GM12892 (cell line): ENCODE data around the gene LIN37.

ENCODE experiments used
- POLR2A ChIP-seq: IDR thresholded peaks from 2 replicates; pipeline ENCODE4 v1.6.1; 2011; ENCODE audit warnings: low read depth, low read length, control low read depth
- POLR2AphosphoS5 ChIP-seq: IDR thresholded peaks from 2 replicates; pipeline ENCODE4 v1.6.1; 2011; ENCODE audit warnings: low read depth, low read length, control low read depth

DNA sequence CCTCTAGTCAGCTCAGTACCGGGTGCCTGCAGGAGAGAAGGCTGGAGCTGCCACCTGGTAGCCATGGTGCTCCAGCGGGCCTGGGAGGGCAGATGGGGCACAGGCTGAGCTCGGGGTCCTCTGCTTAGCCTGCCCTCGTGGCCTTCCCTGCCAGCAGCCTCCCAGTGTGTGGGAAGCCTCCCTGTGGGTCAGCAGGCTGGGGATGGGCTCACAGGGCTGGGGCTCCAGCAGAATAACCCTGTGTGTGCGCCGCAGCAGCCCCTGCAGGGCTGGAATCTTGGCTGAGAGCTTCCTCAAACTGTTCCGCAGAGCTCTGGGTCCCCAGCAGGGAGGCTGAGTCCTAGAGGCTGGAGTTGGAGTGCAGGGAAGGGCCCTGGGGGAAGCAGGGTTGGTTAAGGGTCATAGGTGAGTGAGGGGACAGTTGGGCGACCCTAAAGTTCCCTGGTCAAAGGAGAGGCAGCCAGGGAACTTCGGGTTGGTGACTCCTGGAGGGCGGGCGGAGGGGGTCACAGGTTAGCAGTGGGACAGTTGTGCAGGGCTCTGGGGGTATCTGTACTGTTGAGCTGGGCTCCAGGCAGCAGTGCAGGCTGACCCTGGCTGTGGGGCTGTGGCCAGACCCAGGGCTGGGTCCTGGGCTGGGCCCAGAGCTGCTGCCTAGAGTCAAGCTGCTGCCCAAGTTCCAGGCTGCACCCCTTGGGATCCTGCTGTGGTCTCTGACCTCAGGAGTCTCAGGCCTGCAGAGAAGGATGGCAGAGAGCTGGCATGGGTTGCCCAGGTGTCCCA, 41.0 kb downstream of the LIN37 start:
- no peak for TF ChIP-seq POLR2A
- no peak for TF ChIP-seq POLR2AphosphoS5
